ENCODE results near the gene ATP13A4.

The ATP13A4 gene

GRCh38 chr3:193378706-193379105, 176.0 kb downstream of the ATP13A4 start, which contains the start of gene ATP13A5:
TSS of gene ATP13A5 (minus strand) at chr3:193378753. CDS start at chr3:193378725, 28 bp downstream.
- H3K4me3 ChIP-seq (ENCODE audit: low read depth, low read length), result no peak within 1 kb of the TSS
- no peak for TF ChIP-seq CTCF (IDR thresholded peaks at IDR 0.05; ENCODE audit: low read depth, low read length)
- no peaks in the 10 kb centered on the region for H3K36me3 ChIP-seq
- DNase-seq, result no peak
- no peaks in the 10 kb centered on the region for H3K4me1 ChIP-seq
- H3K27me3 ChIP-seq, result peaks cover 16% of the 10 kb centered on the region
- H3K9me3 ChIP-seq, result no peaks in the 10 kb centered on the region

DNA sequence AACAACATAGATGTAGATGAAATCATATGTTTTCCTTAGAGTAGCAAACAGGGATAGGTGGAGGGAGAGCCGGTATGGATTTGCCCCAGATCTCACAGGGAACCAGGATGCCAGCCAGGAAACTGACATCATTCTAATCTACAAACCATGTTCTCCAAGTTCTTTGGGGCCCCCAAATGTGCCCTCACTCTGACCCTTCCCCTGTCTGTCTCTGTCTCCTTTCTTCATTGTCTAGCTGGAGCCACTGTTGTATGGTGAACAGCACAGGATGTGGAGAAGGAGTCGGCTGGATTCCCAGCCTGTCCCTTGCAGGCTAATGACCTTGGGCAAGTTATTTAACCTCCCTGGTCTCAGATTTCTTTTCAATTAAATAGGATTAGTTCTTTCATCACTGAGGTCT, 177.1 kb downstream of the ATP13A4 start:
- no peaks in the 10 kb centered on the region for H3K36me3 ChIP-seq
- no peaks in the 10 kb centered on the region for H3K4me1 ChIP-seq
- no peak overlapping the region for H3K4me3 ChIP-seq (ENCODE audit: low read depth, low read length)
- peaks cover 16% of the 10 kb centered on the region for H3K27me3 ChIP-seq
- no peak for TF ChIP-seq CTCF (IDR thresholded peaks at IDR 0.05; ENCODE audit: low read depth, low read length)
- H3K9me3 ChIP-seq, result no peaks in the 10 kb centered on the region
- DNase-seq, result no peak

DNA sequence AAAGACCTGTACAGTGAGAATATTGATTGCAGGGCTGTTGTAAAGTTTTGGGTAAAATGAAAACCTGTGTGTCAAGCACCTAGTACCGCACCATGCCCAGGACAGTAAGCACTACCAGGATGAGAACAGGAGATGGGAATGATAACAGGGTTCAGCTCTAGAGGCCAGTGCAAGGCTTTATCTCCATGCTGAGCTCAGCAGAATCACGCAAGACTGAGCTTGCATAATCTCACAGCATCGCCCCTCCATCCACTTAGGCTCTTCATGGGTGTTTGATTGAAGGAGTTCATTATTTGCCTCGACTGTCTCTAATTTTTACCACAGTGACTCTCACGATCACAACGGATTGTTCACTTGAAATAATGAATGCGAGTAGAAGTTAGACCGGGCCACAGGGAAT, 179.1 kb downstream of the ATP13A4 start:
- H3K27me3 ChIP-seq, result peaks cover 16% of the 10 kb centered on the region
- no peak for TF ChIP-seq CTCF (IDR thresholded peaks at IDR 0.05; ENCODE audit: low read depth, low read length)

DNA sequence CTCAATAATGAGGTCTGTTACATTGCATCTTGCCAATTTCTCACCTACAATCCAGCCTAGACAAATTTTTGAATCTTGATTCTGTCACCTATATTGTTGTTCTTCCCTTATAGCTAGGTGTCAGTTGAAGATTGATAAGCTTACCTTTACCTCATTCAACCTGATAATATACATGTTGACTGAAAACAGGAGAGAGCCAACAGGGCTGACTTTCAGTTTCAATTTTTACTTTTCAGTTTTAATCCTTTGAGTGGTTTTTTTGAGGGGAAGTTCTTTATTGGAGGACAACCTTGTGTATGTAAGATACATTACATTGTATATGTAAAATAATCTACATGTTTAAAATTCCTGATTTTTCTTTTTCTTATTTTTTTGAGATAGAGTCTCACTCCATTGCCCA, 181.9 kb downstream of the ATP13A4 start:
- peaks cover 9% of the 10 kb centered on the region for H3K27me3 ChIP-seq
- no peak for DNase-seq
- H3K36me3 ChIP-seq, result no peaks in the 10 kb centered on the region
- H3K4me3 ChIP-seq (ENCODE audit: low read depth, low read length), result no peak overlapping the region
- no peak for TF ChIP-seq CTCF (IDR thresholded peaks at IDR 0.05; ENCODE audit: low read depth, low read length)
- no peaks in the 10 kb centered on the region for H3K4me1 ChIP-seq
- H3K9me3 ChIP-seq, result no peaks in the 10 kb centered on the region

More for the DNA sequence above, 179.1 kb downstream of the ATP13A4 start:
- H3K4me3 ChIP-seq (ENCODE audit: low read depth, low read length), result no peak overlapping the region
- H3K36me3 ChIP-seq, result no peaks in the 10 kb centered on the region
- DNase-seq, result no peak
- no peaks in the 10 kb centered on the region for H3K9me3 ChIP-seq
- no peaks in the 10 kb centered on the region for H3K4me1 ChIP-seq

GRCh38 chr3:193367868-193368267, 186.8 kb downstream of the ATP13A4 start:
- TF ChIP-seq CTCF (IDR thresholded peaks at IDR 0.05; ENCODE audit: low read depth, low read length), result no peak
- no peaks in the 10 kb centered on the region for H3K9me3 ChIP-seq
- H3K27me3 ChIP-seq, result peaks cover 5% of the 10 kb centered on the region; the same call in 1 of the 2 replicates
- no peaks in the 10 kb centered on the region for H3K36me3 ChIP-seq
- no peak for DNase-seq
- no peak overlapping the region for H3K4me3 ChIP-seq (ENCODE audit: low read depth, low read length)
- no peaks in the 10 kb centered on the region for H3K4me1 ChIP-seq

- H3K4me1 ChIP-seq, result no peaks in the 10 kb centered on the region
- H3K9me3 ChIP-seq, result no peaks in the 10 kb centered on the region
- no peaks in the 10 kb centered on the region for H3K36me3 ChIP-seq
- no peak overlapping the region for H3K4me3 ChIP-seq (ENCODE audit: low read depth, low read length)
- DNase-seq, result no peak
- TF ChIP-seq CTCF (IDR thresholded peaks at IDR 0.05; ENCODE audit: low read depth, low read length), result no peak
- peaks cover 15% of the 10 kb centered on the region for H3K27me3 ChIP-seq
These were observed 197.4 kb downstream of the ATP13A4 start for GRCh38 chr3:193357291-193357690.

All from BE2C (cell line).